GM12874 (cell line): ENCODE measurements around the gene CMTM8.

Experiments
- CTCF ChIP-seq: IDR thresholded peaks from 2 replicates; pipeline ENCODE4 v1.5.1; 2011; ENCODE audit warnings: low read depth, mild to moderate bottlenecking, control low read depth, low read length, moderate library complexity; ENCODE audit not compliant: insufficient read depth

CMTM8 gene

GRCh38 chr3:32310336-32310735, 71.9 kb downstream of the CMTM8 start:
- no peak for TF ChIP-seq CTCF

- no peak for TF ChIP-seq CTCF
These were observed 72.7 kb downstream of the CMTM8 start for GRCh38 chr3:32310918-32311839.

GRCh38 chr3:32312251-32312650, 73.8 kb downstream of the CMTM8 start:
- TF ChIP-seq CTCF: no peak

GRCh38 chr3:32313169-32313568, 74.7 kb downstream of the CMTM8 start:
- TF ChIP-seq CTCF: no peak

GRCh38 chr3:32313723-32314473, 75.4 kb downstream of the CMTM8 start:
- no peak for TF ChIP-seq CTCF

- TF ChIP-seq CTCF: no peak
These were observed 77.0 kb downstream of the CMTM8 start for GRCh38 chr3:32315441-32315840.

- TF ChIP-seq CTCF: no peak
These were observed 77.8 kb downstream of the CMTM8 start for GRCh38 chr3:32316319-32316718.
